Bone marrow (tissue), 2 donors: ENCODE results near the gene PCOLCE2.

Source experiments
- DNase-seq, 2 donors: peaks; one replicate each; lab custom pipeline; 2025; lab: John Stamatoyannopoulos, UW

Gene PCOLCE2

GRCh38 chr3:142863930-142864920 is 24.7 kb downstream of the PCOLCE2 start:
- DNase-seq: no peak

GRCh38 chr3:142863010-142863817 is 25.7 kb downstream of the PCOLCE2 start:
- no peak for DNase-seq

- no peak for DNase-seq
These were observed 27.0 kb downstream of the PCOLCE2 start for GRCh38 chr3:142861926-142862325.

- DNase-seq: no peak
These were observed 30.8 kb downstream of the PCOLCE2 start for GRCh38 chr3:142858043-142858442.

- no peak for DNase-seq
These were observed 31.8 kb downstream of the PCOLCE2 start for GRCh38 chr3:142857056-142857455.

GRCh38 chr3:142853270-142854168 is 35.4 kb downstream of the PCOLCE2 start:
- DNase-seq: no peak

- DNase-seq: no peak
These were observed 36.9 kb downstream of the PCOLCE2 start for GRCh38 chr3:142852009-142852408.

GRCh38 chr3:142850395-142851023 is 38.4 kb downstream of the PCOLCE2 start:
- peak in 1 of 2 donors; percentile 19 for DNase-seq

GRCh38 chr3:142849148-142849547 is 39.7 kb downstream of the PCOLCE2 start:
- no peak for DNase-seq

GRCh38 chr3:142846779-142847577 is 41.9 kb downstream of the PCOLCE2 start:
- DNase-seq: no peak

GRCh38 chr3:142844339-142844977 is 44.4 kb downstream of the PCOLCE2 start:
- peak in 1 of 2 donors; percentile 6 for DNase-seq

GRCh38 chr3:142839831-142840230 is 49.1 kb downstream of the PCOLCE2 start:
- DNase-seq: no peak

- no peak for DNase-seq
These were observed 51.4 kb downstream of the PCOLCE2 start for GRCh38 chr3:142837526-142837925.

GRCh38 chr3:142828703-142829305 is 60.1 kb downstream of the PCOLCE2 start:
- DNase-seq: peak; percentile 23 to 45

- DNase-seq: no peak
These were observed 69.7 kb downstream of the PCOLCE2 start for GRCh38 chr3:142819179-142819578.

GRCh38 chr3:142818651-142819050 is 70.2 kb downstream of the PCOLCE2 start:
- no peak for DNase-seq

GRCh38 chr3:142817897-142818296 is 71.0 kb downstream of the PCOLCE2 start:
- DNase-seq: no peak

GRCh38 chr3:142817356-142817755 is 71.5 kb downstream of the PCOLCE2 start:
- no peak for DNase-seq

- no peak for DNase-seq
These were observed 73.1 kb downstream of the PCOLCE2 start for GRCh38 chr3:142815803-142816202.
